HepG2 (cell line): ENCODE results near the gene PRKCE. TPM values are rescaled to one million over a fixed set of nuclear protein-coding genes. Genes with fewer than 3 reads are reported as not detected.

Experiments used
- ARID3A ChIP-seq: IDR thresholded peaks from 2 replicates; pipeline ENCODE4 v1.6.1; 2012; ENCODE audit warnings: low read depth, low read length, improper control_type of control experiment
- ARID4A ChIP-seq: sonication (generic); formaldehyde crosslinking; IDR thresholded peaks from 2 replicates; pipeline ENCODE4 v1.5.0; 2020; ENCODE audit warnings: mild to moderate bottlenecking, missing genetic modification reagents, borderline replicate concordance
- BHLHE40 ChIP-seq: IDR thresholded peaks from 2 replicates; pipeline ENCODE4 v1.6.1; 2011; ENCODE audit warnings: low read length, improper control_type of control experiment
- FOXC1 ChIP-seq: sonication (generic); formaldehyde crosslinking; IDR thresholded peaks from 2 replicates; pipeline ENCODE4 v1.8.0; 2022; ENCODE audit warnings: mild to moderate bottlenecking, missing genetic modification reagents, borderline replicate concordance
- HDAC2 ChIP-seq: sonication (generic); formaldehyde crosslinking; IDR thresholded peaks from 2 replicates; pipeline ENCODE4 v1.4.0; 2020; ENCODE audit warnings: missing genetic modification reagents
- HOXD1 ChIP-seq: sonication (generic); formaldehyde crosslinking; IDR thresholded peaks from 2 replicates; pipeline ENCODE4 v1.5.0; 2020; ENCODE audit warnings: missing genetic modification reagents
- MAFF ChIP-seq: IDR thresholded peaks from 2 replicates; pipeline ENCODE4 v1.6.1; 2011; ENCODE audit warnings: low read depth, low read length, improper control_type of control experiment
- PAWR ChIP-seq: sonication (generic); formaldehyde crosslinking; IDR thresholded peaks from 2 replicates; pipeline ENCODE4 v1.4.0; 2020; ENCODE audit warnings: missing genetic modification reagents, mild to moderate bottlenecking, borderline replicate concordance
- PRDM4 ChIP-seq: sonication (generic); formaldehyde crosslinking; IDR thresholded peaks from 2 replicates; pipeline ENCODE4 v1.9.0; 2021; ENCODE audit warnings: missing genetic modification reagents, borderline replicate concordance
- SCMH1 ChIP-seq: sonication (generic); formaldehyde crosslinking; IDR thresholded peaks from 2 replicates; pipeline ENCODE4 v1.9.0; 2021; ENCODE audit warnings: missing genetic modification reagents, mild to moderate bottlenecking, borderline replicate concordance
- SRSF9 ChIP-seq: fragments of 200-400 bp; formaldehyde crosslinking; IDR thresholded peaks from 2 replicates; pipeline ENCODE4 v1.6.1; 2018; ENCODE audit warnings: borderline replicate concordance, mild to moderate bottlenecking, low read depth, low read length; ENCODE audit not compliant: insufficient read depth, poor library complexity, severe bottlenecking
- THYN1 ChIP-seq: sonication (generic); formaldehyde crosslinking; IDR thresholded peaks from 2 replicates; pipeline ENCODE4 v1.8.1; 2023; ENCODE audit warnings: low read depth, mild to moderate bottlenecking, moderate library complexity, missing genetic modification reagents, borderline replicate concordance
- ZBTB1 ChIP-seq: sonication (generic); formaldehyde crosslinking; IDR thresholded peaks from 2 replicates; pipeline ENCODE4 v1.4.0; 2020; ENCODE audit warnings: missing genetic modification reagents, borderline replicate concordance
- ZBTB7B ChIP-seq: sonication (generic); formaldehyde crosslinking; IDR thresholded peaks from 2 replicates; pipeline ENCODE4 v1.4.0; 2020; ENCODE audit warnings: missing genetic modification reagents
- ZNF549 ChIP-seq: sonication (generic); formaldehyde crosslinking; IDR thresholded peaks from 2 replicates; pipeline ENCODE4 v1.5.0; 2020; ENCODE audit warnings: missing genetic modification reagents
- ZNF703 ChIP-seq: sonication (generic); formaldehyde crosslinking; IDR thresholded peaks from 2 replicates; pipeline ENCODE4 v1.5.1; 2020; ENCODE audit warnings: missing genetic modification reagents, mild to moderate bottlenecking, moderate library complexity, borderline replicate concordance
- ZNF792 ChIP-seq: IDR thresholded peaks from 2 replicates; pipeline ENCODE4 v1.6.1; 2016
- polyA plus RNA-seq, 8 experiments: library from polyadenylated mRNA; depleted of rRNA in 3 of 8; stranded (reverse) in 7 of 8; unstranded in 1 of 8; fragments of >200 nt; fragmentation: Illumina TruSeq in 4 of 8; extraction: Trizol in 4 of 8; gene quantifications; 2 replicates each; pipeline versions ENCODE4 v1.2.1 to v1.2.3, GENCODE V29; 2011 to 2016; ENCODE audit warnings: low read depth in 4 of 8, missing spikeins in 1 of 8, mixed read lengths in 1 of 8; ENCODE audit not compliant: insufficient read depth in 1 of 8
- total RNA-seq, 5 experiments: library from RNA; depleted of rRNA; stranded (reverse); fragments of >200 nt; fragmentation: Illumina TruSeq; extraction: Trizol; gene quantifications; 2 replicates each; pipeline ENCODE4 v1.2.3, GENCODE V29; 2016; ENCODE audit warnings: low read depth in 1 of 5
- TF ChIP-seq, protein P1 (sequence below): sonication (generic); formaldehyde crosslinking; IDR thresholded peaks from 2 replicates; pipeline ENCODE4 v1.5.0; 2020; ENCODE audit warnings: mild to moderate bottlenecking, missing genetic modification reagents, moderate library complexity
- TF ChIP-seq, protein P2 (sequence below): sonication (generic); formaldehyde crosslinking; IDR thresholded peaks from 2 replicates; pipeline ENCODE4 v1.8.0; 2022; ENCODE audit warnings: mild to moderate bottlenecking, missing genetic modification reagents, borderline replicate concordance

Gene PRKCE
- total and polyA plus RNA-seq, 2 of the 13 experiments (the other 11 are each of a cell fraction or from before 2014, with no cell fraction given): 1.0 to 3.9 TPM

DNA sequence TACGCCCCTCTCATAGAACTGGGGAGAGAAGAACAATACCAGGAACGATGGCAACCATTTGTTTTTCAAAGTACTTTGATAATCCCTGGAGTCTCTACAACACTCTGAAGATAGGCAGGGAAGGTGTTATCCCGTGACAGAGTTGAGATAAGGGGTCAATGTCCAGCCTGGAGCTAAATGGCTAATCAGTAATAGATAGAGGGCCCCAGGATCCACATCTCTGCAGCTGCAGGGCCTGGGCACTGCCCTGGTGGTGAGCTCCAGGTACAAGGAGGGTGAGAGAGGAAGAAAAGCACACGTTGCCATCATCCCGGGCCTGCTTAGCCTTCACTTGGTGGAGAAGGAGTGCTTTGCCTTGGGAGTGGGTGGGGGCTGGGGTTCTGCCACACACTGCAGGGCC lies 260.6 kb downstream of the PRKCE start (continued):
- no peak; the same call in 1 of the 2 replicates for TF ChIP-seq ARID4A (CRISPR knock-in tag)
- TF ChIP-seq ARID3A: peak; percentile 87
- no peak for TF ChIP-seq ZNF703
- no peak for TF ChIP-seq THYN1
- TF ChIP-seq, protein P1, sequence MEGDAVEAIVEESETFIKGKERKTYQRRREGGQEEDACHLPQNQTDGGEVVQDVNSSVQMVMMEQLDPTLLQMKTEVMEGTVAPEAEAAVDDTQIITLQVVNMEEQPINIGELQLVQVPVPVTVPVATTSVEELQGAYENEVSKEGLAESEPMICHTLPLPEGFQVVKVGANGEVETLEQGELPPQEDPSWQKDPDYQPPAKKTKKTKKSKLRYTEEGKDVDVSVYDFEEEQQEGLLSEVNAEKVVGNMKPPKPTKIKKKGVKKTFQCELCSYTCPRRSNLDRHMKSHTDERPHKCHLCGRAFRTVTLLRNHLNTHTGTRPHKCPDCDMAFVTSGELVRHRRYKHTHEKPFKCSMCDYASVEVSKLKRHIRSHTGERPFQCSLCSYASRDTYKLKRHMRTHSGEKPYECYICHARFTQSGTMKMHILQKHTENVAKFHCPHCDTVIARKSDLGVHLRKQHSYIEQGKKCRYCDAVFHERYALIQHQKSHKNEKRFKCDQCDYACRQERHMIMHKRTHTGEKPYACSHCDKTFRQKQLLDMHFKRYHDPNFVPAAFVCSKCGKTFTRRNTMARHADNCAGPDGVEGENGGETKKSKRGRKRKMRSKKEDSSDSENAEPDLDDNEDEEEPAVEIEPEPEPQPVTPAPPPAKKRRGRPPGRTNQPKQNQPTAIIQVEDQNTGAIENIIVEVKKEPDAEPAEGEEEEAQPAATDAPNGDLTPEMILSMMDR: no peak; the same call in 1 of the 2 replicates
- TF ChIP-seq ZNF792 (CRISPR knock-in tag): no peak
- TF ChIP-seq HDAC2 (CRISPR knock-in tag): no peak
- TF ChIP-seq ZBTB1 (CRISPR knock-in tag): no peak
- TF ChIP-seq ZBTB7B (CRISPR knock-in tag): peak; percentile 15; the same call in 1 of the 2 replicates
- no peak for TF ChIP-seq SRSF9
- no peak for TF ChIP-seq HOXD1 (CRISPR knock-in tag)
- TF ChIP-seq PAWR (CRISPR knock-in tag): no peak
- TF ChIP-seq, protein P2, sequence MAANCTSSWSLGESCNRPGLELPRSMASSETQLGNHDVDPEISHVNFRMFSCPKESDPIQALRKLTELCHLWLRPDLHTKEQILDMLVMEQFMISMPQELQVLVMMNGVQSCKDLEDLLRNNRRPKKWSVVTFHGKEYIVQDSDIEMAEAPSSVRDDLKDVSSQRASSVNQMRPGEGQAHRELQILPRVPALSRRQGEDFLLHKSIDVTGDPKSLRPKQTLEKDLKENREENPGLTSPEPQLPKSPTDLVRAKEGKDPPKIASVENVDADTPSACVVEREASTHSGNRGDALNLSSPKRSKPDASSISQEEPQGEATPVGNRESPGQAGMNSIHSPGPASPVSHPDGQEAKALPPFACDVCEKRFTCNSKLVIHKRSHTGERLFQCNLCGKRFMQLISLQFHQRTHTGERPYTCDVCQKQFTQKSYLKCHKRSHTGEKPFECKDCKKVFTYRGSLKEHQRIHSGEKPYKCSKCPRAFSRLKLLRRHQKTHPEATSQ (CRISPR knock-in tag): no peak
- no peak for TF ChIP-seq MAFF
- no peak for TF ChIP-seq ZNF549 (CRISPR knock-in tag)
- TF ChIP-seq PRDM4 (CRISPR knock-in tag): no peak
- TF ChIP-seq BHLHE40: peak; percentile 94
- TF ChIP-seq FOXC1 (CRISPR knock-in tag): no peak
- TF ChIP-seq SCMH1 (CRISPR knock-in tag): no peak
